ENCODE data around the gene LEKR1. TPM values are rescaled to one million over a fixed set of nuclear protein-coding genes. Genes with fewer than 3 reads are reported as not detected.

The LEKR1 gene
- total RNA-seq, 5 donors from 2014 or later (not counting 1 experiment from before 2014, with no cell fraction given) = 1.2 to 3.6 (median 2.8) TPM

DNA sequence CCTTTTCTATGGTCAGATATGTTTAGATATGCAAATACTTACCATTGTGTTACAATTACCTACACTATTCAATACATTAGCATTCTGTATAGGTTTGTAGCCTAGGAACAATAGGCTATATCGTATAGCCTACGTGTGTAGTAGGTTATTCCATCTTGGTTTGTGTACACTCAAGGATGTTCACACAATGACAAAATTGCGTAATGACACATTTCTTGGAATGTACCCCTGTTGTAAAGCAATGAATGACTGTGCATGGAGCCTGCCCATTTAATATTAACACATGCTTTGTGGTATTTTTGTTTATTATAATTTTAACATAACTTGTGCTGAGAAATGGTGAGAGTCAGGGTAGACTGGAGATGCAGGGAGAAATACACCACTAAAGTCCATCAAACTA is 154.9 kb downstream of the LEKR1 start:
- Mint-ChIP-seq H3K27ac (no peak overlapping the region), H3K36me3 (no peaks in the 10 kb centered on the region), H3K4me3 (no peak overlapping the region), H3K9me3 (no peaks in the 10 kb centered on the region), H3K27me3 (peaks cover 3 to 5% of the 10 kb centered on the region in 2 donors), H3K4me1 (peaks cover 0 to 16% (median 13%) of the 10 kb centered on the region in 3 donors)
- no peak for DNase-seq
- Histone ChIP-seq H3K27ac (ENCODE audit: low read length) (no peak overlapping the region), H3K27me3 (replicated peaks in 1 of 2; ENCODE audit: control insufficient read depth in 2 of 2, extremely low read depth in 1 of 2, insufficient read depth in 2 of 2, low read length in 1 of 2) (no peaks in the 10 kb centered on the region), H3K36me3 (ENCODE audit: control insufficient read depth in 2 of 2, extremely low read depth in 1 of 2, insufficient read depth in 1 of 2, low read length in 1 of 2) (no peaks in the 10 kb centered on the region), H3K4me1 (ENCODE audit: control insufficient read depth in 1 of 2, extremely low read depth in 1 of 2, insufficient read depth in 2 of 2, low read length in 2 of 2) (peaks cover 2% of the 10 kb centered on the region in 2 experiments), H3K9me3 (no peaks in the 10 kb centered on the region), H3K4me3 (ENCODE audit: control insufficient read depth in 1 of 2, extremely low read depth in 1 of 2, low read length in 1 of 2) (no peak overlapping the region)
- no CpG with 5 or more reads among the region's 3 CpGs for WGBS (ENCODE audit: insufficient coverage)
- CTCF ChIA-PET = no interaction called here
- ATAC-seq (replicated peaks in 1 of 4) = no peak
- POLR2A ChIA-PET = no interaction called here

DNA sequence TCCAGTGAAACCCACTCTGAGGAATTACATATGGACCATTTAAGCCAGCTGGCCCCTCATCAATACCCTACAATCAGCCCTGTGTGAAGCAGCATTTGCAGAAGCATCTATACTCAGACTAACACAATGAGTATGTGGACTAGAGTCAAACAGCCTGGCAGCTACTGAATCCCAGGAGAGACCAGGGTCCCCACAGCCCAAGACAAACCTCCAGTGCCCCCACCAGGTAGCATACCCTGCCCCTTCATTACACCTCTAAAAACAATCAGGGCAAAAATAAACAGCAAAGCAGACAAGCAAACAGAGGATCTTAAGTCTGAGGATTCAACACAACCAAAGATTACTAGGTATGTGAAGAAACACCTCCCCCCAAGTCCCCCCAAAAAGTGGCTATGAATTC is 157.4 kb downstream of the LEKR1 start:
- Mint-ChIP-seq H3K4me1 (peaks cover 0 to 8% (median 7%) of the 10 kb centered on the region in 3 donors), H3K36me3 (no peaks in the 10 kb centered on the region), H3K4me3 (no peak overlapping the region), H3K27ac (no peak overlapping the region), H3K27me3 (peaks cover 0 to 3% of the 10 kb centered on the region in 2 donors), H3K9me3 (no peaks in the 10 kb centered on the region)
- H3K36me3 ChIP-seq (ENCODE audit: control insufficient read depth in 2 of 2, extremely low read depth in 1 of 2, insufficient read depth in 1 of 2, low read length in 1 of 2) = no peaks in the 10 kb centered on the region
- peaks cover 0 to 2% of the 10 kb centered on the region in 2 experiments for H3K4me1 ChIP-seq (ENCODE audit: control insufficient read depth in 1 of 2, extremely low read depth in 1 of 2, insufficient read depth in 2 of 2, low read length in 2 of 2)
- H3K9me3 ChIP-seq = no peaks in the 10 kb centered on the region
- DNase-seq (no peak), ATAC-seq (replicated peaks in 1 of 4) (no peak)
- H3K27ac ChIP-seq (ENCODE audit: low read length) = no peak overlapping the region
- ChIA-PET CTCF (no interaction called here), POLR2A (no interaction called here)
- no peaks in the 10 kb centered on the region for H3K27me3 ChIP-seq (replicated peaks in 1 of 2; ENCODE audit: control insufficient read depth in 2 of 2, extremely low read depth in 1 of 2, insufficient read depth in 2 of 2, low read length in 1 of 2)
- no peak overlapping the region for H3K4me3 ChIP-seq (ENCODE audit: control insufficient read depth in 1 of 2, extremely low read depth in 1 of 2, low read length in 1 of 2)

DNA sequence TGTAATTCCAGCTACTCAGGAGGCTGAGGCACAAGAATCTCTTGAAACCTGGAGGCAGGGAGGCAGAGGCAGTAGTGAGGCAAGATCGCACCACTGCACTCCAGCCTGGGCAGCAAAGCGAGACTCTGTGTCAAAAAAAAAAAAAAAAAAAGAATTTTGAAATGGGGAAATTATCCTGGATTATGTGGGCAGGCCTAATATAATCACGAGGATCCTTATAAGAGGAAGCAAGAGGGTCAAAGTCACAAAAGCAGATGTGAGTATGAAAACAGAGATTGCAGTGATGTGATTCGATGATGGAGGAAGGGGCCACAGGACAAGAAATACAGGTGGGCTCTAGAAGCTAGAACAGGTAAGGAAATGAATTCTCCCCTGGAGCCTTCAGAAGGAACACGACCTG is 159.6 kb downstream of the LEKR1 start:
- H3K27me3 ChIP-seq (replicated peaks in 1 of 2; ENCODE audit: control insufficient read depth in 2 of 2, extremely low read depth in 1 of 2, insufficient read depth in 2 of 2, low read length in 1 of 2) = no peaks in the 10 kb centered on the region
- H3K4me1 ChIP-seq (ENCODE audit: control insufficient read depth in 1 of 2, extremely low read depth in 1 of 2, insufficient read depth in 2 of 2, low read length in 2 of 2) = no peaks in the 10 kb centered on the region
- 96% methylated on average over 2 of the region's 5 CpGs for WGBS (ENCODE audit: insufficient coverage)
- no peaks in the 10 kb centered on the region for H3K9me3 Mint-ChIP-seq
- no peaks in the 10 kb centered on the region for H3K4me1 Mint-ChIP-seq
- H3K27me3 Mint-ChIP-seq = peaks cover 0 to 3% of the 10 kb centered on the region in 2 donors
- no peak overlapping the region for H3K27ac Mint-ChIP-seq
- no peak overlapping the region for H3K4me3 ChIP-seq (ENCODE audit: control insufficient read depth in 1 of 2, extremely low read depth in 1 of 2, low read length in 1 of 2)
- no peak overlapping the region for H3K4me3 Mint-ChIP-seq
- POLR2A ChIA-PET = no interaction called here
- no peaks in the 10 kb centered on the region for H3K36me3 ChIP-seq (ENCODE audit: control insufficient read depth in 2 of 2, extremely low read depth in 1 of 2, insufficient read depth in 1 of 2, low read length in 1 of 2)
- no peaks in the 10 kb centered on the region for H3K9me3 ChIP-seq
- no peaks in the 10 kb centered on the region for H3K36me3 Mint-ChIP-seq
- CTCF ChIA-PET = no interaction called here
- no peak for DNase-seq
- no peak for ATAC-seq (replicated peaks in 1 of 4)
- no peak overlapping the region for H3K27ac ChIP-seq (ENCODE audit: low read length)

DNA sequence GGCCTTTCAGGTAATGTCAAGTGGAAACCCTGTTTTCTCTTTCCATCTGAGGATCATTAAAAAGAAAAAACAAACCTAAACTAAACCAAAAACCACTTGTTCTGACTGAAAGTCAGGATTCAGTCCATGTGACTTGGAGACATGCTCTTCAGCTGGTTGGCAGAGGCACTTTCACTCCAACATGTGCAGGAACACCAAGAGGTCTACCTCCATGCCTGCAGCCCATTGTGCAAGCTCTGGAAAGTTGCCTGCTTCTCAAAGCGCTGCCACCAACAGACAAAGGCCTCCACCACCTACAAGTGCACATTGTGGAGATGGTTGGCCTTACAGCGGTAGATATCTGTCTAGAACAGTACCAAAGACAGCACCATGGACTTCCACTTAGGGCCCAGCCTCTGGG is 161.8 kb downstream of the LEKR1 start:
- H3K27ac ChIP-seq (ENCODE audit: low read length) = no peak overlapping the region
- no peaks in the 10 kb centered on the region for H3K9me3 ChIP-seq
- no peak overlapping the region for H3K4me3 Mint-ChIP-seq
- no peak for DNase-seq
- CTCF ChIA-PET = interaction anchor here in 1 of 2 donors (0.6 kb wide), 1 partner anchor 448 kb away, joined by 8 read pairs; no protein-coding TSS in a partner anchor
- H3K36me3 ChIP-seq (ENCODE audit: control insufficient read depth in 2 of 2, extremely low read depth in 1 of 2, insufficient read depth in 1 of 2, low read length in 1 of 2) = no peaks in the 10 kb centered on the region
- H3K27me3 Mint-ChIP-seq = peaks cover 0 to 9% of the 10 kb centered on the region in 2 donors
- 92% methylated on average over 2 of the region's 2 CpGs for WGBS (ENCODE audit: insufficient coverage)
- H3K4me3 ChIP-seq (ENCODE audit: control insufficient read depth in 1 of 2, extremely low read depth in 1 of 2, low read length in 1 of 2) = no peak overlapping the region
- no peaks in the 10 kb centered on the region for H3K4me1 Mint-ChIP-seq
- no peaks in the 10 kb centered on the region for H3K36me3 Mint-ChIP-seq
- H3K4me1 ChIP-seq (ENCODE audit: control insufficient read depth in 1 of 2, extremely low read depth in 1 of 2, insufficient read depth in 2 of 2, low read length in 2 of 2) = no peaks in the 10 kb centered on the region
- H3K27me3 ChIP-seq (replicated peaks in 1 of 2; ENCODE audit: control insufficient read depth in 2 of 2, extremely low read depth in 1 of 2, insufficient read depth in 2 of 2, low read length in 1 of 2) = no peaks in the 10 kb centered on the region
- H3K27ac Mint-ChIP-seq = no peak overlapping the region
- POLR2A ChIA-PET = interaction anchor here in 1 of 2 donors (0.6 kb wide), 1 partner anchor 103 kb away, joined by 3 read pairs; no protein-coding TSS in a partner anchor
- ATAC-seq (replicated peaks in 1 of 4) = no peak
- peaks cover 0 to 7% (median 0%) of the 10 kb centered on the region in 3 donors for H3K9me3 Mint-ChIP-seq

DNA sequence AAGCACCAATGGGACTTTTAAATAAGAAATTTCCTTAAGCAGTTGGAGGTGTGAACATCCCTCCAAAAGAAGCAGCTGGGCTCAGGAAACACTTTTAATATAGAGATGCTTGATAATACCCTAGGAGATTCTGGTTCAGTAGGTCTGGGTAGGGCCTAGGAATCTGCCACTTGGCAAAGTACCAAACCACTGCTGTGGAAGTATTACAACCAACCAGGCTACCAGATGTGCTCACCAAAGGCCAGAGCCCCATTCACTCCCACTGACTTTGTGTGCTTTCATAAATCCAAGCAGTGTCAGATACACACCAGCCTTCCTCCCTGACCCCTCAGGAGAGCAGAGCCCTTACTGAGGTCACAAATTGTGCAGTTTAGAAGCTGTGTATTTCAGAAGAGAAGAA is 171.2 kb downstream of the LEKR1 start:
- H3K27me3 Mint-ChIP-seq = peaks cover 3 to 15% of the 10 kb centered on the region in 2 donors
- ATAC-seq (replicated peaks in 1 of 4) = no peak

DNA sequence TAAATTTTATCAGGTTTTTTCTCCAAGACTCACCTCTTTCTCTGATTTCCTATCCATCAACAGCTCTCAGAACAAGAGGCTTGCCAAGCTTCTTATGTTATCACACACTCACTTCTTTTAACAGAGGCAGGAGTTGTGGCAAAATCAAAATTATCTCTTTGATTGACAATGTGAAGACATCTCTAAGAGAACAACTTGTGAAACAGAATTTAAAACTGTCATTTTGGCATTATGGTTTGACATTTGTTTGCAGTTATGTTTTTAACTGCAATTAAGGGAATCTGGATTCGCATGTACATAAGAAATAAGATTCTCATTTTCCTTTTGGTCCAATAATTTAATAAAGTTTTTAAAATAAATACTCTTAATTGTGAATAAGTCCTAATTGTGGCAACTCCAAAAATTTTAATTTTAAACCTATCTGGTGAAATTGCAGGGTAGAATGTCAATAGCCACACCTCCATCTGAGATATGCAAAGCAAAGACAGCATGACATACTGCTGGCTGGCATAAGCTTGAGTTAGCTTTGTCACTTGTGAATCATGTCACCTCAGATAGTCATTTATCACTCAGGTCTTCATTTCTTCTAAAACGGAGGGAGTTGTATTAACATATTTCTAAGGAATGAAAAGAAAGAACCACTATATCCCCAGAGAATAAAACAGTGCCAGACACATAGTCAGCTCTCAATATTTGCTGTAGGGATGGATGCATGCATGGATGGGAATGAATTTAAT is 175.2 kb downstream of the LEKR1 start:
- WGBS (ENCODE audit: insufficient coverage) = no CpG with 5 or more reads among the region's 2 CpGs

More for the DNA sequence above, 171.2 kb downstream of the LEKR1 start:
- H3K4me3 Mint-ChIP-seq = no peak overlapping the region
- no peaks in the 10 kb centered on the region for H3K4me1 ChIP-seq (ENCODE audit: control insufficient read depth in 1 of 2, extremely low read depth in 1 of 2, insufficient read depth in 2 of 2, low read length in 2 of 2)
- no peak for DNase-seq
- no peaks in the 10 kb centered on the region for H3K9me3 Mint-ChIP-seq
- H3K4me3 ChIP-seq (ENCODE audit: control insufficient read depth in 1 of 2, extremely low read depth in 1 of 2, low read length in 1 of 2) = no peak overlapping the region
- no peak overlapping the region for H3K27ac ChIP-seq (ENCODE audit: low read length)
- H3K27ac Mint-ChIP-seq = no peak overlapping the region
- ChIA-PET CTCF (no interaction called here), POLR2A (no interaction called here)
- no peaks in the 10 kb centered on the region for H3K36me3 ChIP-seq (ENCODE audit: control insufficient read depth in 2 of 2, extremely low read depth in 1 of 2, insufficient read depth in 1 of 2, low read length in 1 of 2)
- no peaks in the 10 kb centered on the region for H3K4me1 Mint-ChIP-seq
- no peaks in the 10 kb centered on the region for H3K9me3 ChIP-seq
- no peaks in the 10 kb centered on the region for H3K36me3 Mint-ChIP-seq
- H3K27me3 ChIP-seq (replicated peaks in 1 of 2; ENCODE audit: control insufficient read depth in 2 of 2, extremely low read depth in 1 of 2, insufficient read depth in 2 of 2, low read length in 1 of 2) = peaks cover 0 to 4% of the 10 kb centered on the region in 2 experiments

More for the DNA sequence above, 175.2 kb downstream of the LEKR1 start:
- H3K27ac ChIP-seq (ENCODE audit: low read length) = no peak overlapping the region
- H3K4me3 ChIP-seq (ENCODE audit: control insufficient read depth in 1 of 2, extremely low read depth in 1 of 2, low read length in 1 of 2) = no peak overlapping the region
- Mint-ChIP-seq H3K27ac (no peak overlapping the region), H3K4me1 (no peaks in the 10 kb centered on the region), H3K9me3 (peaks cover 0 to 6% (median 3%) of the 10 kb centered on the region in 3 donors), H3K36me3 (no peaks in the 10 kb centered on the region), H3K27me3 (peaks cover 10 to 16% of the 10 kb centered on the region in 2 donors), H3K4me3 (no peak overlapping the region)
- no peaks in the 10 kb centered on the region for H3K9me3 ChIP-seq
- CTCF ChIA-PET = interaction anchor here in 1 of 2 donors (0.8 kb wide), 1 partner anchor 66 kb away, joined by 3 read pairs; no protein-coding TSS in a partner anchor
- no peak for ATAC-seq (replicated peaks in 1 of 4)
- H3K36me3 ChIP-seq (ENCODE audit: control insufficient read depth in 2 of 2, extremely low read depth in 1 of 2, insufficient read depth in 1 of 2, low read length in 1 of 2) = no peaks in the 10 kb centered on the region
- POLR2A ChIA-PET = interaction anchor here in 1 of 2 donors (0.6 kb wide), 1 partner anchor 156 kb away, joined by 3 read pairs; no protein-coding TSS in a partner anchor
- DNase-seq = no peak
- peaks cover 0 to 4% of the 10 kb centered on the region in 2 experiments for H3K27me3 ChIP-seq (replicated peaks in 1 of 2; ENCODE audit: control insufficient read depth in 2 of 2, extremely low read depth in 1 of 2, insufficient read depth in 2 of 2, low read length in 1 of 2)
- H3K4me1 ChIP-seq (ENCODE audit: control insufficient read depth in 1 of 2, extremely low read depth in 1 of 2, insufficient read depth in 2 of 2, low read length in 2 of 2) = no peaks in the 10 kb centered on the region
